ENCODE measurements around the gene SEZ6L2.
"Not testable (repeated sequence)": the region's sequence is repeated elsewhere in the genome, so short reads cannot be mapped to it uniquely, and the experiment has no call there.

The SEZ6L2 gene

GRCh38 chr16:29840240-29840639, 59.1 kb downstream of the SEZ6L2 start:
- no peak overlapping the region for H3K27ac ChIP-seq
- TF ChIP-seq, protein P1, sequence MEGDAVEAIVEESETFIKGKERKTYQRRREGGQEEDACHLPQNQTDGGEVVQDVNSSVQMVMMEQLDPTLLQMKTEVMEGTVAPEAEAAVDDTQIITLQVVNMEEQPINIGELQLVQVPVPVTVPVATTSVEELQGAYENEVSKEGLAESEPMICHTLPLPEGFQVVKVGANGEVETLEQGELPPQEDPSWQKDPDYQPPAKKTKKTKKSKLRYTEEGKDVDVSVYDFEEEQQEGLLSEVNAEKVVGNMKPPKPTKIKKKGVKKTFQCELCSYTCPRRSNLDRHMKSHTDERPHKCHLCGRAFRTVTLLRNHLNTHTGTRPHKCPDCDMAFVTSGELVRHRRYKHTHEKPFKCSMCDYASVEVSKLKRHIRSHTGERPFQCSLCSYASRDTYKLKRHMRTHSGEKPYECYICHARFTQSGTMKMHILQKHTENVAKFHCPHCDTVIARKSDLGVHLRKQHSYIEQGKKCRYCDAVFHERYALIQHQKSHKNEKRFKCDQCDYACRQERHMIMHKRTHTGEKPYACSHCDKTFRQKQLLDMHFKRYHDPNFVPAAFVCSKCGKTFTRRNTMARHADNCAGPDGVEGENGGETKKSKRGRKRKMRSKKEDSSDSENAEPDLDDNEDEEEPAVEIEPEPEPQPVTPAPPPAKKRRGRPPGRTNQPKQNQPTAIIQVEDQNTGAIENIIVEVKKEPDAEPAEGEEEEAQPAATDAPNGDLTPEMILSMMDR (IDR thresholded peaks at IDR 0.05) = no peak
- no peak for TF ChIP-seq ZFX (IDR thresholded peaks at IDR 0.05; ENCODE audit: borderline replicate concordance)

DNA sequence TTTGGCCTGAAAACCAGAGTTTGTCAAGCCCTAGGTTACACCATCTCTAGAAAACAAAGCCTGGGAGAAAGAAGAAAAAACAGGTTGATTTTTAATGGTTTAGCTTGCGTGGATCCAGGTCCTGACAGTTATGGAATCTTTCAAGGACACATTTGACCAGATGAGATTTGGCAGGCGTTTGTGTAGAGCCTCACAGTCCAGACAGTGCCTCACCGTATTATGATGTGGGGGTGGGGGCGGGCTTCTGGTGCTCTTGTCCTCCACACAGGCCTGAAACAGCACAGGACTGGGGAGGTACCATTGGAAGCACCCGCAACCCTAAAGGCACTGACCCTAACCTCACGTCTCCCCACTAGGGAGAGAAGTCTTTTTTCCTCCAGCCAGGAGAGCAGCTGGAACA, 59.5 kb downstream of the SEZ6L2 start:
- TF ChIP-seq, protein P1 (IDR thresholded peaks at IDR 0.05) = no peak
- TF ChIP-seq ZFX (IDR thresholded peaks at IDR 0.05; ENCODE audit: borderline replicate concordance) = no peak
- H3K27ac ChIP-seq = no peak overlapping the region

DNA sequence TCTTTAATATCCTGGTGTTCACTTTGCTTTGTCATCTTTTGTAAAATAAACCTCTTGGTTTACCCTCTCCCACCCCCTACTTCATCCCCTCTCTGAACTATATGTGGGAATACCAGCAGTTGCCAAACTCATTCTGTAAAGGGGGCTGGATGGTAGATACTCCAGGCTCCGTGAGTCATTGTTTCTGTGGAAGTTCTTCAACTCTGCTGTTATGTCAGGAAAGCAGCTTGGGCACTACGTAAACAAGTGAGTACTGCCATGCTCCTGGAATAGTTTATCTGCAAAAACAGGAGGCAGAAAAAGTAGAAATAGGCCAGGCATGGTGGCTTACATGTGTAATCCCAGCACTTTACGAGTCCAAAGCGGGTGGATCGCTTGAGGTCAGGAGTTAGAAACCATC, 61.5 kb downstream of the SEZ6L2 start:
- no peak for TF ChIP-seq ZFX (IDR thresholded peaks at IDR 0.05; ENCODE audit: borderline replicate concordance)
- TF ChIP-seq, protein P1 (IDR thresholded peaks at IDR 0.05) = no peak
- no peak overlapping the region for H3K27ac ChIP-seq

DNA sequence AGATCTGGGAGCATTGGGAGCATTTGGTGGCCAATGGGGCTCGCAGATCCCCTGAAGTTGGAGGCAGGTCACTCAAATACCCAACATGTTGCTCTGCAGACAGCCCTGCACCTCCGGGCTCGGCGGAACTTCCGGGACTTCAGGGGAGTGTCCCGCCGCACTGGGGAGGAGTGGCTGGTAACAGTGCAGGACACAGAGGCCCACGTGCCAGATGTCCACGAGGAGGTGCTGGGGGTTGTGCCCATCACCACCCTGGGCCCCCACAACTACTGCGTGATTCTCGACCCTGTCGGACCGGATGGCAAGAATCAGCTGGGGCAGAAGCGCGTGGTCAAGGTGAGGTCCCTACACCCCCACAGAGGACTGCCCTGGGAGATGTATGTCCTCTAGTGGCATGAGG, 62.7 kb downstream of the SEZ6L2 start:
- H3K27ac ChIP-seq = no peak overlapping the region
- TF ChIP-seq, protein P1 (IDR thresholded peaks at IDR 0.05) = no peak
- no peak for TF ChIP-seq ZFX (IDR thresholded peaks at IDR 0.05; ENCODE audit: borderline replicate concordance)

- no peak for TF ChIP-seq ZFX (IDR thresholded peaks at IDR 0.05; ENCODE audit: borderline replicate concordance)
- TF ChIP-seq, protein P1 (IDR thresholded peaks at IDR 0.05) = no peak
These were observed 63.4 kb downstream of the SEZ6L2 start for GRCh38 chr16:29835926-29836325.

GRCh38 chr16:29834079-29834478, 65.3 kb downstream of the SEZ6L2 start:
- no peak for TF ChIP-seq ZFX (IDR thresholded peaks at IDR 0.05; ENCODE audit: borderline replicate concordance)
- TF ChIP-seq, protein P1 (IDR thresholded peaks at IDR 0.05) = no peak
- no peak overlapping the region for H3K27ac ChIP-seq

More at GRCh38 chr16:29835926-29836325, 63.4 kb downstream of the SEZ6L2 start:
- no peak overlapping the region for H3K27ac ChIP-seq

DNA sequence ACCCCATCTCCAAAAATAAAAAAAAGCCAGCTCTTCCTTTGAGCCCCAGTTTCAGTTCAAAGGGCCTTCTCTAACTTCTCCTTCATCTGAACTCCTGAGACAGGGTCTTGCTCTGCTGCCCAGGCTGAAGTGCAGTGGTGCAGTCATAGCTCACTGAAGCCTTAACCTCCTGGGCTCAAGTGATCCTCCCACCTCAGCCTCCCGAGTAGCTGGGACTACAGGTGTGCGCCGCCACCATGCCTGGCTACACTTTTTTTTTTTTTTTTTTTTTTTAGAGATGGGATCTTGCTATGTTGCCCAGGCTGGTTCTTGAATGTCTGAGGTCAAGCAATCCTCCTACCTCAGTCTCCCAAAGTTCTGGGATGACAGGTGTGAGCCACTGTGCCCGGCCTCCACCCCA, 66.1 kb downstream of the SEZ6L2 start:
- not testable (repeated sequence) for H3K27ac ChIP-seq

GRCh38 chr16:29831490-29831889, 67.9 kb downstream of the SEZ6L2 start:
- H3K27ac ChIP-seq = peak overlapping the region; percentile 95
- TF ChIP-seq, protein P1 (IDR thresholded peaks at IDR 0.05) = no peak
